Suprapubic skin (tissue), 4 donors: ENCODE measurements around the gene LGMN. TPM values are rescaled to one million over a fixed set of nuclear protein-coding genes. Genes with fewer than 3 reads are reported as not detected.

Experiments used
- DNase-seq, 2 donors: peaks; one replicate each; pipeline ENCODE4 v3.0.0-alpha.2; 2019; ENCODE audit warnings: low spot score in 2 of 2
- H3K27ac ChIP-seq: fragments of 200-600 bp; sonication (generic); one replicate; pipeline ENCODE4 v1.5.1; 2019
- H3K27me3 ChIP-seq: fragments of 200-600 bp; sonication (generic); one replicate; pipeline ENCODE4 v1.5.1; 2019
- H3K36me3 ChIP-seq: fragments of 200-600 bp; sonication (generic); one replicate; pipeline ENCODE4 v1.5.1; 2019
- H3K4me1 ChIP-seq: fragments of 200-600 bp; sonication (generic); one replicate; pipeline ENCODE4 v1.5.1; 2019
- H3K4me3 ChIP-seq: fragments of 200-600 bp; sonication (generic); one replicate; pipeline ENCODE4 v1.5.1; 2019; ENCODE audit warnings: mild to moderate bottlenecking
- H3K9me3 ChIP-seq: fragments of 200-600 bp; sonication (generic); one replicate; pipeline ENCODE4 v1.5.1; 2019
- CTCF ChIP-seq, 2 donors: fragments of 200-600 bp in 1 of 2; fragments of 450-650 bp in 1 of 2; sonication (generic) in 1 of 2; IDR thresholded peaks; one replicate each; pipeline ENCODE4 v1.5.1; 2016 to 2019; ENCODE audit warnings: antibody characterized with exemption in 2 of 2, mild to moderate bottlenecking in 1 of 2, moderate library complexity in 1 of 2
- EP300 ChIP-seq: sonication (generic); formaldehyde crosslinking; IDR thresholded peaks from one replicate; pipeline ENCODE4 v1.6.1; 2017; ENCODE audit warnings: antibody characterized with exemption
- POLR2A ChIP-seq, 2 donors: fragments of 450-650 bp; IDR thresholded peaks; one replicate each; pipeline ENCODE4 v1.6.1; 2017; ENCODE audit warnings: antibody characterized with exemption in 2 of 2, mild to moderate bottlenecking in 2 of 2, moderate library complexity in 2 of 2
- POLR2AphosphoS5 ChIP-seq, 3 donors: sonication (generic); formaldehyde crosslinking; IDR thresholded peaks; one replicate each; pipeline ENCODE4 v1.6.1; 2017; ENCODE audit warnings: antibody characterized with exemption in 3 of 3
- WGBS: methylation state at CpG from one replicate; pipeline ENCODE4 v1.1.5; 2018; 5-methylcytosine and 5-hydroxymethylcytosine counted together
- total RNA-seq, 4 donors: library from RNA; depleted of rRNA; stranded (reverse); fragments of >200 nt; gene quantifications; one replicate each; pipeline ENCODE4 v1.1.0, GENCODE V29; 2016

Gene LGMN
- total RNA-seq, 4 donors from 2014 or later: 35.8 to 41.9 (median 39.2) TPM

GRCh38 chr14:92654239-92654901 is 94.1 kb downstream of the LGMN start:
- H3K4me1 ChIP-seq: peaks cover 30% of the 10 kb centered on the region
- no peak overlapping the region for H3K27ac ChIP-seq
- H3K9me3 ChIP-seq: no peaks in the 10 kb centered on the region
- no peak for DNase-seq
- H3K4me3 ChIP-seq: peak overlapping the region; percentile 41
- no peaks in the 10 kb centered on the region for H3K27me3 ChIP-seq
- WGBS: 85% methylated on average over 18 of the region's 18 CpGs
- no peak for TF ChIP-seq POLR2AphosphoS5 (IDR thresholded peaks at IDR 0.05)
- no peak for TF ChIP-seq EP300
- no peak for TF ChIP-seq POLR2A (IDR thresholded peaks at IDR 0.05)
- no peak for TF ChIP-seq CTCF (IDR thresholded peaks at IDR 0.05)
- peaks cover 18% of the 10 kb centered on the region for H3K36me3 ChIP-seq

Other genes with a start within 250 kb of the LGMN start
- 10 to 100 TPM in 2 of 4 donors, 1 to 10 TPM in 2; 2.1 to 10.4 (median 7.2) TPM for gene RIN3, start 234.8 kb downstream of the LGMN start, total RNA-seq
- gene GOLGA5, start 45.7 kb upstream of the LGMN start, total RNA-seq: 10 to 100 TPM; 26.2 to 35.3 (median 30.8) TPM
- gene CHGA, start 174.5 kb upstream of the LGMN start, total RNA-seq: under 1 TPM in 1 of 4 donors, not detected in 3; 0.55 TPM